GM12874 (cell line): Measurements from ENCODE around the gene AIF1.

Experiments used
- CTCF ChIP-seq: IDR thresholded peaks from 2 replicates; pipeline ENCODE4 v1.5.1; 2011; ENCODE audit warnings: low read depth, mild to moderate bottlenecking, control low read depth, low read length, moderate library complexity; ENCODE audit not compliant: insufficient read depth

Gene AIF1

GRCh38 chr6:31614684-31615578 lies at the start of gene AIF1:
Gene AIF1, plus strand, starts transcription at chr6:31615234. Its CDS starts 96 bp downstream, at chr6:31615330.
- TF ChIP-seq CTCF: no peak

DNA sequence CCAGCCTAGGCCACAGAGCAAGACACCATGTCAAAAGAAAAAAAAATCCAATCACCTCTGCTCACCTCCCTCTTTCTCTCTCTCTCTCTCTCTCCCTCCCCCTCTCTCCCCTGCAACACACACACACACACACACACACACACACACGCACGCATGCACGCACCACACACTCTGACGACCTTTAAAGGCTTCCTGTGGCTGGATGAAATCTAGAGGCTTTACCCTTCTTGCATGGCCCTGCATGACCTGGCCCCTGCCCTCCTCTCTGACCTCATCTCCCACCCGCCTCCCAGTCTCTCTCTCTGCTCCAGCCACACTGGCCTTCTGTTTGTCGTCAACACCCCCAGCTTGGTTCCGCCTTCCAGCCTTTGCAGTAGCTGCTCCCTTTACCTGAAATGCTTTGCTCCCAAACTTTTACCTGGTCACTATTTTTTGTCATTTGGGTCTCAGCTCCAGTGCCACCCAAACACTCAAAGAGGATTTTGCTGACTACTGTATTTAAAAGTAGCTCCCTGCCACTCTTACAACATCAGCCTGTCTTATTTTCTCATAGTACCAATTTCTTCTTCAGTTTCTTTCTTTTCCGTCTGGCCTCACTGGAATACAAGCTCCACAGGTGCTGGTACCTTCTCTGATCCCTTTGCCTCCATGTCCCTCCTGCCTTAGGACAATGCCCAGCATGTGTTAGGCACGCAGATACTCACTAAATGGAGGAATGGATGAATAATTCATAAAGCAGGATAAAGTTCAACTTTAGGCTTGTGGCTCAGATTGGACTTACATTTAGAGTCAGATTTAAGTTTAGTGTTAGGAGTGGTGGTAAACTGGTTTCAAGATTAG lies 47.3 kb upstream of the AIF1 start:
- TF ChIP-seq CTCF: no peak

DNA sequence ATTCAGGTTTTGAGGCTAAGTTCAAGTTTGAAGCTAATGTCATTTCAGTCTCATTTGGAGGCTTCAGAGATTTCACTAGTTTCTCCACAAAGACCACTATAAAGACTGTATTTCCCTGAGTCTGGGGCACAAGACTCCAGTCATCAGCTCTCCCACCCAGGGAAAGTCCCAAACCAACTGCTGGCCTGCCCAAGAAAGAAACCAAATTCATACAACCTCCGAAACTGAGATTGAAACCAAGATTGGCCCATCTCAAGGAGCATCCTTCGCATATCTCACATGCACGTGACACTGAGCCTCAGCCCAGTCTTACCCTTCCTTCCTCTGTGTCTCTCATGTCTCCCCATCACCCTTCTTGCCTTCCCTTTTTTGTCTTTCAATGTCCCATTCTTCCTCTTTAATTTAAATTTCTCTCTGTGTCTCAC lies 46.5 kb upstream of the AIF1 start:
- no peak for TF ChIP-seq CTCF

DNA sequence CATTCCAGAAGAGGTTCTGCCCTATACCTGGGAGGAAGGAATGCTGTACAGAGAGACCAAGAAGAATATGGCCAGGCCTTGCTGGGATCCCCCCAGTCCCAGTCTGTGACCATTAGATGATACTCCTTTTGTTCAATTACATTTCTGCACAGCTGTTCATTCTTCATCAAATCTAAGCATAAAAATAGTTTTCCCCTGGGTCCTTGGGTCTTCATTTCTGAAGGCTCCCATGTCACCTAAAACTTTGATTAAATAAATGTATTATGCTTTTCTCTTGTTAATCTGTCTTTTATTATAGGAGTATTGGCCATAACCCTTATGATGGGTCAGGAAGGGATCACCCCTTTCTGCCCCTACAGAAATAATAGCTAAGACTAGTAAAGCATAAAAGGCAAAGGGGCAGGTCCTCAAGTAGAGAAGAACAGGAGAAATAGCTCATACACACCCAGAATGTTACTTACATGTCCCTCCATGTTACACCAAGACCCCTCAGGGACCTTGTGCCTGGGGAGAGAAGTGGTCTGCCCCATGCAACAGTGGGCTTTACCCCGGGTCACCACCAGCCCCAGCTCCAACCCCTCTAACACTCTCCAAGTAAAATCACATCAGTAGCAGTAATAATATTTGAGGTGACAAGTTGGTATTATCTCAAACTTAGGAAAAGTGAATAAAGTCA lies 45.0 kb upstream of the AIF1 start:
- no peak for TF ChIP-seq CTCF

- no peak for TF ChIP-seq CTCF
Observed at GRCh38 chr6:31572041-31572911, 42.8 kb upstream of the AIF1 start, which contains the start of gene LTA. Gene LTA, plus strand, starts transcription at chr6:31572289. Its CDS starts 454 bp downstream, at chr6:31572743.

- TF ChIP-seq CTCF: no peak
Observed at GRCh38 chr6:31573239-31574105, 41.6 kb upstream of the AIF1 start.
